Measurements from ENCODE around the gene CYBA.

Gene CYBA

DNA sequence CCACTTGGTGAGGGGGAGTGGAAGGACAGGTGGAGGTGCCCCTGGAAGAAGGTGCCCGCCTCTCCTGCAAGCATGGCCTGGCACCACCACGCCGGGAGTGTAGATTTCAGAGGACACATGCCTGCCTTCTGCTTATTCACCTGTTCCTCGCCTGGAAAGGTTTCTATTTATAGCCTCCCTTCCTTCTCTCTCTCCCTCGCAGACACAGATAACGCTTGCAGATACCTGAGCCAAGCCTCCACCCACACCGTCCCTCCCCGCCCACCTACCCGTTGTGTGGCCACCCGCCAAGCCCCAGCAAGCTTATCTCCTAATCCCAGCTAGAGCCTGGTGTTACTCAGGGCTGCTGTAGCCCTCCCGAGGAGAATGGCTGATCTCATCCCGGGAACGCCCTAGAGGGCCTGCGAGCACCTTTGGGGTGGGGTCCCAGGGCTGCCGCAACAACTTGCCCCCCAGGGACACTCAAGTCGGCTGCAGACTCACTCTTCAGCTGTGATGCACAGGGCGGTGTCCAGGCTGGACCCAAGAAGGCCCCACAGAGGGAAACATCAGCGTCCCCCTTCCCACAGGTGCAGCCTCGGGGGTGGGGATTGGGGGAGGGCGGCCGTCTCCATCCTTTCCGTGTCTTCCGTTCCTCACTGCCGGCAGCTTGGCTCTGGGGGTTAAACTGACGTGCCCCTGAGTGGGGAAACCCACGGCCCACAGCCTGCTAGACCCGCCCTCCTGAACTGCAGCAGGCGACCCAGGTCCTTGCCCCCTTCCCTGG is 37.3 kb upstream of the CYBA start:
- intact Hi-C loops (cut with DNase I; ENCODE audit: low total_unique reads), result no loop called here
- H3K36me3 ChIP-seq, result no peaks in the 10 kb centered on the region
- H3K27ac ChIP-seq, result no peak overlapping the region
- H3K4me1 ChIP-seq, result peaks cover 0 to 22% (median 19%) of the 10 kb centered on the region in 4 donors
- peaks cover 2 to 94% of the 10 kb centered on the region in 2 donors for H3K27me3 ChIP-seq
- DNase-seq, result no peak
- no peak overlapping the region for H3K4me3 ChIP-seq
- TF ChIP-seq, protein P1, sequence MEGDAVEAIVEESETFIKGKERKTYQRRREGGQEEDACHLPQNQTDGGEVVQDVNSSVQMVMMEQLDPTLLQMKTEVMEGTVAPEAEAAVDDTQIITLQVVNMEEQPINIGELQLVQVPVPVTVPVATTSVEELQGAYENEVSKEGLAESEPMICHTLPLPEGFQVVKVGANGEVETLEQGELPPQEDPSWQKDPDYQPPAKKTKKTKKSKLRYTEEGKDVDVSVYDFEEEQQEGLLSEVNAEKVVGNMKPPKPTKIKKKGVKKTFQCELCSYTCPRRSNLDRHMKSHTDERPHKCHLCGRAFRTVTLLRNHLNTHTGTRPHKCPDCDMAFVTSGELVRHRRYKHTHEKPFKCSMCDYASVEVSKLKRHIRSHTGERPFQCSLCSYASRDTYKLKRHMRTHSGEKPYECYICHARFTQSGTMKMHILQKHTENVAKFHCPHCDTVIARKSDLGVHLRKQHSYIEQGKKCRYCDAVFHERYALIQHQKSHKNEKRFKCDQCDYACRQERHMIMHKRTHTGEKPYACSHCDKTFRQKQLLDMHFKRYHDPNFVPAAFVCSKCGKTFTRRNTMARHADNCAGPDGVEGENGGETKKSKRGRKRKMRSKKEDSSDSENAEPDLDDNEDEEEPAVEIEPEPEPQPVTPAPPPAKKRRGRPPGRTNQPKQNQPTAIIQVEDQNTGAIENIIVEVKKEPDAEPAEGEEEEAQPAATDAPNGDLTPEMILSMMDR (IDR thresholded peaks at IDR 0.05), result no peak
- H3K9me3 ChIP-seq, result no peaks in the 10 kb centered on the region

GRCh38 chr16:88687676-88688012 is 36.8 kb upstream of the CYBA start:
- Histone ChIP-seq H3K27me3 (peaks cover 2 to 94% of the 10 kb centered on the region in 2 donors), H3K9me3 (no peaks in the 10 kb centered on the region), H3K4me3 (no peak overlapping the region), H3K4me1 (peaks cover 0 to 22% (median 19%) of the 10 kb centered on the region in 4 donors), H3K36me3 (no peaks in the 10 kb centered on the region), H3K27ac (no peak overlapping the region)
- intact Hi-C loops (cut with DNase I; ENCODE audit: low total_unique reads), result no loop called here
- DNase-seq, result no peak
- TF ChIP-seq, protein P1 (IDR thresholded peaks at IDR 0.05), result no peak

DNA sequence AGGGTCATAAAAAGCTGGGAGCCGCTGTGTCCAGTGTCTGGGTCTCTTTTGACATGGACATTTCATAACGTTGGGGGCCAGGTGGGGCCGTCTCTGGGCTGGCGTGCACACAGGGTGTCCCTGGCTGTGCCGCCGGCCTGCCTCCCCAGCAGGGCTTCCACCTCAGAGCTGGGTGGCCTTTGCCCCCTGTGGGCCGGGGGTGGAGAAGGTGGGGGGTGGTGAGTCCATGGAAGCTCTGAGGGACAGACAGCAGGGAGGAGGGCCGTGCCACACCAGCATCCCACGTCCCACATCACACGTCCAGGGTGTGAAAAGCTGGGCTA is 36.4 kb upstream of the CYBA start:
- intact Hi-C loops (cut with DNase I; ENCODE audit: low total_unique reads), result no loop called here
- Histone ChIP-seq H3K4me1 (peaks cover 0 to 22% (median 19%) of the 10 kb centered on the region in 4 donors), H3K27me3 (peaks cover 2 to 92% of the 10 kb centered on the region in 2 donors), H3K9me3 (no peaks in the 10 kb centered on the region), H3K4me3 (no peak overlapping the region), H3K27ac (no peak overlapping the region), H3K36me3 (no peaks in the 10 kb centered on the region)
- TF ChIP-seq, protein P1 (IDR thresholded peaks at IDR 0.05), result no peak
- DNase-seq, result no peak

DNA sequence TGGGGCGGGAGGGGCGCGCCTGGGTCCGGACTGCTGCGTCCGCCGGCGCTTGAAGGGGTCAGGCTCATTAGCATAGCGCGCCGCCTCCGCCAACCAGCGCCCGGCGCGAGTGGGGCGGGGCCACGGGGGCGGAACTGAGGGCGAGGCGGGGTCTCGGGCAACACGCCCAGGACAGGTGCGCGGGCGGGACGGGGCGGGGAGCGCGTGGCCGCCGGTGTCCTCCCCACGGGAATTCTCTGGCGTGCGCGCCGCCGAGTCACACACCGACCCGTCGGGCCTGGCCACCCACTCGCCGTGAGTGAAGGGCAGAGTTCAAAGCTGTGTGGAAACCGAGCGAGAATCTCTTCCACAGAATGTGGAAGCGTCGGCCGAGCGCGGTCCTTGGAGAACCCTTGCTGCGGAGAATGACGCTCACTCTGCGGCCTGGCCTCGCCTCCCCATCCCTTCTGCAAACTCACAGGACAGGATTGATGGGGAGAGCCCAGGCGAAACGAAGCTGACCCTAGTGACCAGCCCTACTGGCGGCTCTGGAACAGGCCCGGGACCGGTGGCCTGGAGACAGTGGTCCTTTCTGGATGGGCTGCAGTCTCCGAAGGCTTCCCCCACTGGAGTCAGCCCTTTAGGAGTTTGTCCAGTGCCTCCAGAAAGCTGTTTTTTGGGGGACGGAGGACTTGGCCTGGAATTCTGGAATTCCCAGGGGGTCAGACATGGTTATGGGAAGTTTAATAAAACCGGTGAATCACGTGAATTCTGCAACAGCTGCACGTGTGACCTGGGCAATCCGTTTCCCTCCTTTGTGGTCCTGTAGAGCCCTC is 35.8 kb upstream of the CYBA start, which contains the start of gene SNAI3:
Gene SNAI3 (minus strand): TSS at position 69 of the 815 bp plus-strand sequence. CDS start 101 bp downstream, outside the sequence.
- no peak within 1 kb of the TSS for H3K27ac ChIP-seq
- no peaks in the 10 kb centered on the region for H3K9me3 ChIP-seq
- TF ChIP-seq, protein P1 (IDR thresholded peaks at IDR 0.05), result no peak
- no peaks in the 10 kb centered on the region for H3K36me3 ChIP-seq
- H3K27me3 ChIP-seq, result peaks cover 2 to 92% of the 10 kb centered on the region in 2 donors
- intact Hi-C loops (cut with DNase I; ENCODE audit: low total_unique reads), result no loop called here
- DNase-seq, result peak in 1 of 2 donors; percentile 69
- peak within 1 kb of the TSS; percentile 36 to 46 for H3K4me3 ChIP-seq
- H3K4me1 ChIP-seq, result peaks cover 0 to 22% (median 19%) of the 10 kb centered on the region in 4 donors

DNA sequence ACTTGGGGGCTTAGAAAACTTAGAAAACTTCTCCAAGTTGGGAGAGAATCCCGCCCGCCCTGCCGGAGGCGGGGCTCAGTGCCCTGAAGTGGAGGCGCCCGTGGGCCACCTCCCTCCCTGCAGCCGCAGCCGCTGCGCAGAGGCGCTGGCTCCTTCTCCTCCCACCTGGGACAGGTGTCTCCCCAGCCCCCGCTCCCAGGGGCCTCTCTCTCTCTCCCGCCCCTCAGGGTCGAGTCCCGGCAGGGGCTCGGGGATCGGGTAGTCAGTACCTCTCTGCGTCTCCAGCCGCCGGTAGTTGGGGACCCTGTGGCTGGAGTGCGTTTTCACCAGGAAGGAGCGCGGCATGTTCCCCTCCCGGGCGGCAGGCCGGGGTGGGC is 35.2 kb upstream of the CYBA start:
- no peaks in the 10 kb centered on the region for H3K36me3 ChIP-seq
- intact Hi-C loops (cut with DNase I; ENCODE audit: low total_unique reads), result no loop called here
- TF ChIP-seq, protein P1 (IDR thresholded peaks at IDR 0.05), result no peak

More for the DNA sequence above, 35.2 kb upstream of the CYBA start:
- H3K4me3 ChIP-seq, result peak overlapping the region; percentile 36 to 46
- peaks cover 0 to 22% (median 19%) of the 10 kb centered on the region in 4 donors for H3K4me1 ChIP-seq
- no peak overlapping the region for H3K27ac ChIP-seq
- H3K27me3 ChIP-seq, result peaks cover 2 to 92% of the 10 kb centered on the region in 2 donors
- H3K9me3 ChIP-seq, result no peaks in the 10 kb centered on the region
- DNase-seq, result no peak
